Panc1 (cell line): ENCODE results near the gene LZTS3.

Experiments
- POLR2AphosphoS5 ChIP-seq: IDR thresholded peaks from 2 replicates; pipeline ENCODE4 v1.6.1; 2012; ENCODE audit warnings: mild to moderate bottlenecking, low read depth, low read length, moderate library complexity
- SIN3A ChIP-seq: IDR thresholded peaks from 2 replicates; pipeline ENCODE4 v1.6.1; 2012; ENCODE audit warnings: low read depth, mild to moderate bottlenecking, low read length, moderate library complexity, borderline replicate concordance; ENCODE audit not compliant: insufficient read depth
- TF ChIP-seq, protein P1 (sequence below): fragments of 450-650 bp; IDR thresholded peaks from 2 replicates; pipeline ENCODE4 v1.5.1; 2017; ENCODE audit warnings: mild to moderate bottlenecking
- TF ChIP-seq, protein P2 (sequence below), 2 experiments: IDR thresholded peaks; 2 replicates each; pipeline ENCODE4 v1.6.1; 2011 to 2012; ENCODE audit warnings: low read depth in 2 of 2, control low read depth in 1 of 2, low read length in 1 of 2, mild to moderate bottlenecking in 1 of 2, moderate library complexity in 1 of 2; ENCODE audit not compliant: insufficient read depth in 1 of 2

DNA sequence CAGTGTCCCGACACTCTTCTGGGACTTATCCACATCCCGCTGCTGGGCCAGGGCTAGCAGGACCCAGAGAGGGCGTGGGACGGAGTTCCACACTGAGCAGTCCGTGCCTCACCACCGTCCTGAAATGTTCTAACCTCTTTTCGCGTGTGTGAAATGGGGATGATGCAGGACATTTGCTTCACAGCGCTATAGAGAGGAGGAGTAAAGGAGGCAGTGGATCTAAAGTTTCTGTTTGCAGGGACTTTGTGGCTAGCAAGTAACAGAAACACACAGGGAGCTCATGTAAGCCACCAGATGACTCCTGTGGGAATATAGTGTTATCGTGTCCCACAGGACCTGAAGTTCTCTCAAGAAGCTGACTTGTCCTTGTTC lies 36.6 kb upstream of the LZTS3 start:
- TF ChIP-seq, protein P1, sequence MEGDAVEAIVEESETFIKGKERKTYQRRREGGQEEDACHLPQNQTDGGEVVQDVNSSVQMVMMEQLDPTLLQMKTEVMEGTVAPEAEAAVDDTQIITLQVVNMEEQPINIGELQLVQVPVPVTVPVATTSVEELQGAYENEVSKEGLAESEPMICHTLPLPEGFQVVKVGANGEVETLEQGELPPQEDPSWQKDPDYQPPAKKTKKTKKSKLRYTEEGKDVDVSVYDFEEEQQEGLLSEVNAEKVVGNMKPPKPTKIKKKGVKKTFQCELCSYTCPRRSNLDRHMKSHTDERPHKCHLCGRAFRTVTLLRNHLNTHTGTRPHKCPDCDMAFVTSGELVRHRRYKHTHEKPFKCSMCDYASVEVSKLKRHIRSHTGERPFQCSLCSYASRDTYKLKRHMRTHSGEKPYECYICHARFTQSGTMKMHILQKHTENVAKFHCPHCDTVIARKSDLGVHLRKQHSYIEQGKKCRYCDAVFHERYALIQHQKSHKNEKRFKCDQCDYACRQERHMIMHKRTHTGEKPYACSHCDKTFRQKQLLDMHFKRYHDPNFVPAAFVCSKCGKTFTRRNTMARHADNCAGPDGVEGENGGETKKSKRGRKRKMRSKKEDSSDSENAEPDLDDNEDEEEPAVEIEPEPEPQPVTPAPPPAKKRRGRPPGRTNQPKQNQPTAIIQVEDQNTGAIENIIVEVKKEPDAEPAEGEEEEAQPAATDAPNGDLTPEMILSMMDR, result no peak
- TF ChIP-seq POLR2AphosphoS5 (no peak; the same call in none of the 2 replicates), SIN3A (no peak)
- TF ChIP-seq, protein P2, sequence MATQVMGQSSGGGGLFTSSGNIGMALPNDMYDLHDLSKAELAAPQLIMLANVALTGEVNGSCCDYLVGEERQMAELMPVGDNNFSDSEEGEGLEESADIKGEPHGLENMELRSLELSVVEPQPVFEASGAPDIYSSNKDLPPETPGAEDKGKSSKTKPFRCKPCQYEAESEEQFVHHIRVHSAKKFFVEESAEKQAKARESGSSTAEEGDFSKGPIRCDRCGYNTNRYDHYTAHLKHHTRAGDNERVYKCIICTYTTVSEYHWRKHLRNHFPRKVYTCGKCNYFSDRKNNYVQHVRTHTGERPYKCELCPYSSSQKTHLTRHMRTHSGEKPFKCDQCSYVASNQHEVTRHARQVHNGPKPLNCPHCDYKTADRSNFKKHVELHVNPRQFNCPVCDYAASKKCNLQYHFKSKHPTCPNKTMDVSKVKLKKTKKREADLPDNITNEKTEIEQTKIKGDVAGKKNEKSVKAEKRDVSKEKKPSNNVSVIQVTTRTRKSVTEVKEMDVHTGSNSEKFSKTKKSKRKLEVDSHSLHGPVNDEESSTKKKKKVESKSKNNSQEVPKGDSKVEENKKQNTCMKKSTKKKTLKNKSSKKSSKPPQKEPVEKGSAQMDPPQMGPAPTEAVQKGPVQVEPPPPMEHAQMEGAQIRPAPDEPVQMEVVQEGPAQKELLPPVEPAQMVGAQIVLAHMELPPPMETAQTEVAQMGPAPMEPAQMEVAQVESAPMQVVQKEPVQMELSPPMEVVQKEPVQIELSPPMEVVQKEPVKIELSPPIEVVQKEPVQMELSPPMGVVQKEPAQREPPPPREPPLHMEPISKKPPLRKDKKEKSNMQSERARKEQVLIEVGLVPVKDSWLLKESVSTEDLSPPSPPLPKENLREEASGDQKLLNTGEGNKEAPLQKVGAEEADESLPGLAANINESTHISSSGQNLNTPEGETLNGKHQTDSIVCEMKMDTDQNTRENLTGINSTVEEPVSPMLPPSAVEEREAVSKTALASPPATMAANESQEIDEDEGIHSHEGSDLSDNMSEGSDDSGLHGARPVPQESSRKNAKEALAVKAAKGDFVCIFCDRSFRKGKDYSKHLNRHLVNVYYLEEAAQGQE (IDR thresholded peaks at IDR 0.05; ENCODE audit: insufficient read depth in 1 of 2, low read depth in 2 of 2, low read length in 1 of 2), result no peak
